ENCODE data around the gene OR2M2. TPM values are rescaled to one million over a fixed set of nuclear protein-coding genes. Genes with fewer than 3 reads are reported as not detected.

OR2M2 gene
- total and polyA plus RNA-seq, 2 donors (not counting 3 experiments of a cell fraction or from before 2014, with no cell fraction given) = not detected

DNA sequence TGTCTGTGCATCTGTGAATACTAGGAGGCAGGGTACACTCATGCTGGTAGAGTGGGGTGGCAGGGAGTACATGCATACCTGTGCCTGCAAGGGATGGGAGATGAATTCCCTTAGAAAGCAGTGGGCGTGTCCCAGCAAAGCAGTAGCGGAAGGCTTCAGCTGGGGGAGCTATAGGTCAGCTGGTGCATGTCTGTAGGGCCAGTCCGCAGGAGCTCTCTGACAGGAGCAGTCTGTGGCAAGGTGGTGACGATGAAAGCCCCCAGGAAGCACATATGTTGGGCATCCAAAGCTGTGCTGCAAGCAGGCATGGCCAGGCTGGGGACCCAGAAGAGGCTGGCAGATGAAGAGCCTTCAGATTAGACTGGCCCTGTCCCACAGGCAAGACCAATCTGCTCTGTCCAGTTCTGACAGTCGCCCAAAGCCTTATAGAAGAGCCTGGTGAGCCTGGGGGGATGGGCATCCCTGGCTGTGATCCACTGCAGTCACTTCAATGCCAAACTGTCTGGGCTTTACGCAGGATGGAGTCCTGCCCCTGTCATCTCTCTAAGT is 54.8 kb downstream of the OR2M2 start:
- dilution Hi-C loops (cut with MboI; ENCODE audit: extremely low pct_ligation_motif_present, low sequenced_read_pairs) = no loop called here
- Histone ChIP-seq H3K4me3 (replicated peaks in 1 of 3; ENCODE audit: insufficient read depth in 1 of 3, low read depth in 1 of 3, low read length in 3 of 3) (no peak overlapping the region), H3K79me2 (ENCODE audit: control insufficient read depth, insufficient read depth, low read length) (no peaks in the 10 kb centered on the region), H3K36me3 (ENCODE audit: control insufficient read depth in 2 of 2, extremely low read depth in 1 of 2, insufficient read depth in 2 of 2, low read length in 2 of 2) (no peaks in the 10 kb centered on the region), H3K4me1 (ENCODE audit: control insufficient read depth, extremely low read depth, insufficient read depth, low read length) (no peaks in the 10 kb centered on the region), H2AFZ (ENCODE audit: low read depth, low read length) (no peak overlapping the region), H3K9me3 (replicated peaks; ENCODE audit: control insufficient read depth, insufficient read depth, low read length) (peaks cover 2% of the 10 kb centered on the region), H4K20me1 (replicated peaks; ENCODE audit: control insufficient read depth, extremely low read depth, insufficient read depth, low read length) (no peaks in the 10 kb centered on the region), H3K9ac (replicated peaks; ENCODE audit: extremely low read depth, insufficient read depth, low read length) (no peak overlapping the region), H3K27me3 (ENCODE audit: control insufficient read depth in 2 of 2, insufficient read depth in 2 of 2, low read length in 2 of 2) (no peaks in the 10 kb centered on the region), H3K9me1 (replicated peaks; ENCODE audit: control insufficient read depth, extremely low read depth, insufficient read depth, low read length) (no peaks in the 10 kb centered on the region), H3K4me2 (ENCODE audit: insufficient read depth, low read length) (no peak overlapping the region), H3K27ac (ENCODE audit: insufficient read depth, low read depth, low read length) (no peak overlapping the region)
- ChIA-PET POLR2A (no interaction called here), CTCF (no interaction called here)
- no TSS peak for BruUV-seq (replicated peaks)
- DNase-seq (ENCODE audit: low read depth, low spot score) = no peak
- intact Hi-C loops (cut with micrococcal nuclease) = no loop called here
- no peak for FAIRE-seq
- TF ChIP-seq MYC (IDR thresholded peaks at IDR 0.05; ENCODE audit: low read depth, low read length) = no peak
- TF ChIP-seq, protein P1, sequence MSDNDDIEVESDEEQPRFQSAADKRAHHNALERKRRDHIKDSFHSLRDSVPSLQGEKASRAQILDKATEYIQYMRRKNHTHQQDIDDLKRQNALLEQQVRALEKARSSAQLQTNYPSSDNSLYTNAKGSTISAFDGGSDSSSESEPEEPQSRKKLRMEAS (IDR thresholded peaks at IDR 0.05; ENCODE audit: insufficient read depth, insufficient read length) = no peak
- TF ChIP-seq EZH2 (IDR thresholded peaks at IDR 0.05; ENCODE audit: borderline replicate concordance, low read depth, low read length, severe bottlenecking) = no peak
- TF ChIP-seq JUN (IDR thresholded peaks at IDR 0.05; ENCODE audit: borderline replicate concordance, insufficient read depth, insufficient read length, low read depth) = no peak
- TF ChIP-seq GATA2 (IDR thresholded peaks at IDR 0.05; ENCODE audit: insufficient read depth, insufficient read length, low read depth, low read length) = no peak
- no peak for TF ChIP-seq FOS (IDR thresholded peaks at IDR 0.05; ENCODE audit: borderline replicate concordance, insufficient read depth, low read length)
- TF ChIP-seq POLR2A (IDR thresholded peaks at IDR 0.05; ENCODE audit: low read depth, low read length) = no peak
- TF ChIP-seq CTCF (IDR thresholded peaks at IDR 0.05; ENCODE audit: extremely low read depth in 1 of 2, insufficient read depth in 1 of 2, low read depth in 1 of 2, low read length in 2 of 2) = no peak
- TF ChIP-seq POLR2AphosphoS5 (IDR thresholded peaks at IDR 0.05; ENCODE audit: insufficient read depth, low read depth, low read length) = no peak

Other genes with a start within 250 kb of the OR2M2 start
- gene OR2AJ1, start 249.9 kb upstream of the OR2M2 start, total RNA-seq = not detected in 2 replicates
- gene OR2AJ1, start 249.9 kb upstream of the OR2M2 start, polyA plus RNA-seq = not detected in 2 replicates
- not detected in 2 replicates for gene OR2L8, start 226.0 kb upstream of the OR2M2 start, total RNA-seq
- gene OR2L8, start 226.0 kb upstream of the OR2M2 start, polyA plus RNA-seq = not detected in 2 replicates
- not detected in 2 replicates for gene OR2AK2, start 209.6 kb upstream of the OR2M2 start, total RNA-seq
- 0.08 TPM in 1 of 2 replicates, not detected in the other for gene OR2AK2, start 209.6 kb upstream of the OR2M2 start, polyA plus RNA-seq
- gene OR2L5, start 161.2 kb upstream of the OR2M2 start, total RNA-seq = not detected in 2 replicates
- gene OR2L5, start 161.2 kb upstream of the OR2M2 start, polyA plus RNA-seq = not detected in 2 replicates
- 0.07 TPM in 1 of 2 replicates, not detected in the other for gene OR2L2, start 144.8 kb upstream of the OR2M2 start, total RNA-seq
- gene OR2L2, start 144.8 kb upstream of the OR2M2 start, polyA plus RNA-seq = not detected in 2 replicates
- gene OR2L3, start 128.0 kb upstream of the OR2M2 start, total RNA-seq = not detected in 2 replicates
- gene OR2L3, start 128.0 kb upstream of the OR2M2 start, polyA plus RNA-seq = not detected in 2 replicates
- gene OR2L13, start 79.6 kb upstream of the OR2M2 start, total RNA-seq = not detected in 2 replicates
- not detected in 2 replicates for gene OR2L13, start 79.6 kb upstream of the OR2M2 start, polyA plus RNA-seq
- not detected in 2 replicates for gene OR2M5, start 29.7 kb upstream of the OR2M2 start, total RNA-seq
- gene OR2M5, start 29.7 kb upstream of the OR2M2 start, polyA plus RNA-seq = not detected in 2 replicates
- not detected in 2 replicates for gene OR2M3, start 22.4 kb downstream of the OR2M2 start, total RNA-seq
- not detected in 2 replicates for gene OR2M3, start 22.4 kb downstream of the OR2M2 start, polyA plus RNA-seq
- gene OR2M4, start 56.6 kb downstream of the OR2M2 start, total RNA-seq = not detected in 2 replicates
- gene OR2M4, start 56.6 kb downstream of the OR2M2 start, polyA plus RNA-seq = not detected in 2 replicates
- not detected in 2 replicates for gene OR2T33, start 103.2 kb downstream of the OR2M2 start, total RNA-seq
- not detected in 2 replicates for gene OR2T33, start 103.2 kb downstream of the OR2M2 start, polyA plus RNA-seq
- gene OR2T12, start 128.6 kb downstream of the OR2M2 start, total RNA-seq = not detected in 2 replicates
- gene OR2T12, start 128.6 kb downstream of the OR2M2 start, polyA plus RNA-seq = not detected in 2 replicates
- not detected in 2 replicates for gene OR2M7, start 149.7 kb downstream of the OR2M2 start, total RNA-seq
- gene OR2M7, start 149.7 kb downstream of the OR2M2 start, polyA plus RNA-seq = not detected in 2 replicates
- not detected in 2 replicates for gene OR14C36, start 174.0 kb downstream of the OR2M2 start, total RNA-seq
- not detected in 2 replicates for gene OR14C36, start 174.0 kb downstream of the OR2M2 start, polyA plus RNA-seq
- gene OR2T4, start 186.8 kb downstream of the OR2M2 start, total RNA-seq = not detected in 2 replicates
- gene OR2T4, start 186.8 kb downstream of the OR2M2 start, polyA plus RNA-seq = not detected in 2 replicates
- gene OR2T6, start 200.9 kb downstream of the OR2M2 start, total RNA-seq = not detected in 2 replicates
- not detected in 2 replicates for gene OR2T6, start 200.9 kb downstream of the OR2M2 start, polyA plus RNA-seq
- gene OR2T1, start 228.2 kb downstream of the OR2M2 start, total RNA-seq = not detected in 2 replicates
- gene OR2T1, start 228.2 kb downstream of the OR2M2 start, polyA plus RNA-seq = not detected in 2 replicates